Sigmoid colon (tissue), 4 donors: ENCODE measurements around the gene CNTN4.

ENCODE experiments used
- EP300 ChIP-seq, 4 donors: sonication (generic); formaldehyde crosslinking; IDR thresholded peaks; one replicate each; pipeline ENCODE4 v1.6.1; 2017; ENCODE audit warnings: antibody characterized with exemption in 4 of 4
- POLR2A ChIP-seq, 2 donors: fragments of 450-650 bp; IDR thresholded peaks; one replicate each; pipeline ENCODE4 v1.6.1; 2016; ENCODE audit warnings: antibody characterized with exemption in 2 of 2, mild to moderate bottlenecking in 2 of 2, moderate library complexity in 2 of 2
- POLR2AphosphoS5 ChIP-seq, 4 donors: sonication (generic); formaldehyde crosslinking; IDR thresholded peaks; one replicate each; pipeline ENCODE4 v1.6.1; 2017; ENCODE audit warnings: antibody characterized with exemption in 4 of 4
- TF ChIP-seq, protein P1 (sequence below), 4 experiments: fragments of 450-650 bp in 3 of 4; fragments of 200-600 bp in 1 of 4; IDR thresholded peaks; one replicate each; pipeline ENCODE4 v1.5.1; 2016 to 2019; ENCODE audit warnings: antibody characterized with exemption in 4 of 4, mild to moderate bottlenecking in 3 of 4, moderate library complexity in 2 of 4

DNA sequence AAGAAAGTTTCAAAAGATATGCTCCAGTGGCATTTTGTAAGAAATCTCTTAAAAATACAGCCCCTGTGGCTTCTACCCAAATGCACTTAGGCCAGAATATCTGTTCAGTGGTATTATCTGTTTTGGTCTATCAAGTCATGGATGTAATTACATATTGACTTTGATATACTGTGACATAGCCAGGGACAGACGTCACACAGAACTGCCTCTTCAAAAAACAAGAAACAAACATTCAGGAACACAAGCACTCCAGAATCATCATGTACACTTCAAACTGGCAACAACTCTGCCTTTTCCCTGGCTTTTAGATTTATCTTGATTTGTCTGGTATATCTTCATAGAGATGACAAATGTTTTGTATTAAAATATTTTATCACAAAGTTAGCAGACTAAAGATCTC lies 771.2 kb downstream of the CNTN4 start:
- TF ChIP-seq, protein P1, sequence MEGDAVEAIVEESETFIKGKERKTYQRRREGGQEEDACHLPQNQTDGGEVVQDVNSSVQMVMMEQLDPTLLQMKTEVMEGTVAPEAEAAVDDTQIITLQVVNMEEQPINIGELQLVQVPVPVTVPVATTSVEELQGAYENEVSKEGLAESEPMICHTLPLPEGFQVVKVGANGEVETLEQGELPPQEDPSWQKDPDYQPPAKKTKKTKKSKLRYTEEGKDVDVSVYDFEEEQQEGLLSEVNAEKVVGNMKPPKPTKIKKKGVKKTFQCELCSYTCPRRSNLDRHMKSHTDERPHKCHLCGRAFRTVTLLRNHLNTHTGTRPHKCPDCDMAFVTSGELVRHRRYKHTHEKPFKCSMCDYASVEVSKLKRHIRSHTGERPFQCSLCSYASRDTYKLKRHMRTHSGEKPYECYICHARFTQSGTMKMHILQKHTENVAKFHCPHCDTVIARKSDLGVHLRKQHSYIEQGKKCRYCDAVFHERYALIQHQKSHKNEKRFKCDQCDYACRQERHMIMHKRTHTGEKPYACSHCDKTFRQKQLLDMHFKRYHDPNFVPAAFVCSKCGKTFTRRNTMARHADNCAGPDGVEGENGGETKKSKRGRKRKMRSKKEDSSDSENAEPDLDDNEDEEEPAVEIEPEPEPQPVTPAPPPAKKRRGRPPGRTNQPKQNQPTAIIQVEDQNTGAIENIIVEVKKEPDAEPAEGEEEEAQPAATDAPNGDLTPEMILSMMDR (IDR thresholded peaks at IDR 0.05) = no peak
- TF ChIP-seq POLR2A (IDR thresholded peaks at IDR 0.05) = no peak
- TF ChIP-seq POLR2AphosphoS5 (IDR thresholded peaks at IDR 0.05) = no peak
- no peak for TF ChIP-seq EP300 (IDR thresholded peaks at IDR 0.05)
